Naive thymus-derived CD4-positive, alpha-beta T cell (primary cell): ENCODE data around the gene ERICH3. TPM values are rescaled to one million over a fixed set of nuclear protein-coding genes. Genes with fewer than 3 reads are reported as not detected.

Source experiments
- ATAC-seq: fragments of 150-1000 bp; cut with Tn5 transposase; 2 replicates; pipeline ENCODE4 v1.10.0; 2021; ENCODE audit warnings: mild to moderate bottlenecking, moderate library complexity
- CTCF ChIA-PET: fragments of 350-600 bp; sonication (Branson Sonifier 250); formaldehyde crosslinking; loops from one replicate; lab custom pipeline; 2021; ENCODE audit warnings: antibody characterized with exemption; lab: Charles Lee
- POLR2A ChIA-PET: fragments of 350-600 bp; sonication (Branson Sonifier 250); formaldehyde crosslinking; loops from one replicate; lab custom pipeline; 2021; ENCODE audit warnings: antibody characterized with exemption, inconsistent platforms; lab: Charles Lee
- DNase-seq, 9 donors: peaks; one replicate each; pipeline versions ENCODE4 v3.0.0 to v3.0.0-alpha.2; 2020 to 2022; ENCODE audit warnings: mixed read lengths in 1 of 9
- H3K27ac ChIP-seq: one replicate; pipeline ENCODE4 v1.7.0; 2013; ENCODE audit warnings: mild to moderate bottlenecking, low read depth, low read length, moderate library complexity
- H3K27me3 ChIP-seq, 2 donors: one replicate each; pipeline ENCODE4 v1.7.0; 2013; ENCODE audit warnings: low read length in 2 of 2, mild to moderate bottlenecking in 2 of 2, moderate library complexity in 2 of 2; ENCODE audit not compliant: control insufficient read depth in 2 of 2, insufficient read depth in 2 of 2
- H3K36me3 ChIP-seq, 3 experiments: 1 replicate in 2 of 3; 2 replicates in 1 of 3; pipeline ENCODE4 v1.7.0; 2013; ENCODE audit warnings: low read length in 3 of 3, mild to moderate bottlenecking in 3 of 3, moderate library complexity in 1 of 3; ENCODE audit not compliant: insufficient read depth in 3 of 3, control insufficient read depth in 2 of 3
- H3K4me1 ChIP-seq, 2 donors: one replicate each; pipeline ENCODE4 v1.7.0; 2013; ENCODE audit warnings: low read length in 2 of 2, mild to moderate bottlenecking in 2 of 2, moderate library complexity in 1 of 2; ENCODE audit not compliant: control insufficient read depth in 2 of 2, insufficient read depth in 2 of 2
- H3K4me3 ChIP-seq: 2 replicates; pipeline ENCODE4 v1.7.0; 2013; ENCODE audit warnings: mild to moderate bottlenecking, low read length
- H3K9me3 ChIP-seq, 3 experiments: 1 replicate in 2 of 3; 2 replicates in 1 of 3; pipeline ENCODE4 v1.7.0; 2013; ENCODE audit warnings: low read length in 3 of 3; ENCODE audit not compliant: control insufficient read depth in 2 of 3
- H3K27ac Mint-ChIP-seq, 9 donors: one replicate each; pipeline ENCODE4 v1.8.0; 2020 to 2022; ENCODE audit warnings: mixed read lengths in 9 of 9, mild to moderate bottlenecking in 8 of 9, moderate library complexity in 5 of 9, inconsistent platforms in 2 of 9
- H3K27me3 Mint-ChIP-seq, 5 donors: one replicate each; pipeline ENCODE4 v1.8.0; 2021 to 2022; ENCODE audit warnings: mixed read lengths in 5 of 5, mild to moderate bottlenecking in 1 of 5
- H3K36me3 Mint-ChIP-seq, 5 donors: one replicate each; pipeline ENCODE4 v1.8.0; 2020 to 2022; ENCODE audit warnings: mixed read lengths in 5 of 5, mild to moderate bottlenecking in 3 of 5, inconsistent platforms in 1 of 5
- H3K4me1 Mint-ChIP-seq, 7 donors: one replicate each; pipeline ENCODE4 v1.8.0; 2020 to 2022; ENCODE audit warnings: mixed read lengths in 7 of 7, mild to moderate bottlenecking in 3 of 7, inconsistent platforms in 1 of 7
- H3K4me3 Mint-ChIP-seq, 10 donors: one replicate each; pipeline ENCODE4 v1.8.0; 2020 to 2022; ENCODE audit warnings: mild to moderate bottlenecking in 10 of 10, mixed read lengths in 10 of 10, moderate library complexity in 6 of 10, inconsistent platforms in 2 of 10
- H3K9me3 Mint-ChIP-seq, 11 donors: one replicate each; pipeline ENCODE4 v1.8.0; 2020 to 2022; ENCODE audit warnings: mixed read lengths in 11 of 11, mild to moderate bottlenecking in 4 of 11, inconsistent platforms in 1 of 11, moderate library complexity in 1 of 11
- intact Hi-C, 2 donors: fragments of 100-400 bp; cut with micrococcal nuclease; formaldehyde crosslinking; loops; one replicate each; pipeline ENCODE4 v1.15.1; 2023
- polyA plus RNA-seq, 2 donors: library from polyadenylated mRNA; unstranded; fragments of 300-500 nt; fragmentation: Illumina TruSeq; gene quantifications; one replicate each; pipeline ENCODE4 v1.2.3, GENCODE V29; 2021
- total RNA-seq, 6 experiments: library from RNA in 5 of 6; stranded (reverse) in 5 of 6; gene quantifications; 1 replicate in 5 of 6; 2 replicates in 1 of 6; pipeline ENCODE4 v1.2.3 and lab custom pipeline; 2021 to 2026

The ERICH3 gene
- total and polyA plus RNA-seq, 7 experiments from 2014 or later: not detected

GRCh38 chr1:74713849-74714248 is 40.3 kb upstream of the ERICH3 start:
- Histone ChIP-seq H3K4me1 (no peaks in the 10 kb centered on the region), H3K27me3 (no peaks in the 10 kb centered on the region), H3K4me3 (no peak overlapping the region), H3K9me3 (no peaks in the 10 kb centered on the region), H3K36me3 (peaks cover 0 to 65% (median under 1%) of the 10 kb centered on the region in 3 experiments), H3K27ac (no peak overlapping the region)
- H3K27ac Mint-ChIP-seq: no peak overlapping the region
- H3K36me3 Mint-ChIP-seq: peaks cover 5 to 32% (median 17%) of the 10 kb centered on the region in 5 donors
- ChIA-PET POLR2A (no interaction called here), CTCF (interaction anchor here (1.0 kb wide), 1 partner anchor 24 kb away, joined by 3 read pairs; no protein-coding TSS in a partner anchor)
- no peaks in the 10 kb centered on the region for H3K27me3 Mint-ChIP-seq
- no peak overlapping the region for H3K4me3 Mint-ChIP-seq
- ATAC-seq: no peak
- peaks cover 0 to 8% (median 0%) of the 10 kb centered on the region in 7 donors for H3K4me1 Mint-ChIP-seq
- intact Hi-C loops: no loop called here
- no peak for DNase-seq
- H3K9me3 Mint-ChIP-seq: no peaks in the 10 kb centered on the region

- no peak overlapping the region for H3K4me3 ChIP-seq
- no peak overlapping the region for H3K4me3 Mint-ChIP-seq
- no peaks in the 10 kb centered on the region for H3K27me3 Mint-ChIP-seq
- no peak overlapping the region for H3K27ac ChIP-seq
- H3K9me3 ChIP-seq: no peaks in the 10 kb centered on the region
- no peaks in the 10 kb centered on the region for H3K9me3 Mint-ChIP-seq
- no peaks in the 10 kb centered on the region for H3K4me1 ChIP-seq
- H3K36me3 ChIP-seq: peaks cover 0 to 64% (median 0%) of the 10 kb centered on the region in 3 experiments
- H3K4me1 Mint-ChIP-seq: peaks cover 0 to 8% (median 0%) of the 10 kb centered on the region in 7 donors
- H3K27me3 ChIP-seq: no peaks in the 10 kb centered on the region
- ATAC-seq: no peak
- DNase-seq: no peak
- peaks cover 8 to 41% (median 25%) of the 10 kb centered on the region in 5 donors for H3K36me3 Mint-ChIP-seq
- ChIA-PET POLR2A (interaction anchor here (0.8 kb wide), 1 partner anchor 10 kb away, joined by 3 read pairs; no protein-coding TSS in a partner anchor), CTCF (no interaction called here)
- no peak overlapping the region for H3K27ac Mint-ChIP-seq
- intact Hi-C loops: no loop called here
Observed at GRCh38 chr1:74712881-74713280, 39.3 kb upstream of the ERICH3 start.

GRCh38 chr1:74703386-74704182 is 30.0 kb upstream of the ERICH3 start:
- H3K27me3 Mint-ChIP-seq: no peaks in the 10 kb centered on the region
- H3K36me3 Mint-ChIP-seq: peaks cover 9 to 50% (median 40%) of the 10 kb centered on the region in 5 donors

DNA sequence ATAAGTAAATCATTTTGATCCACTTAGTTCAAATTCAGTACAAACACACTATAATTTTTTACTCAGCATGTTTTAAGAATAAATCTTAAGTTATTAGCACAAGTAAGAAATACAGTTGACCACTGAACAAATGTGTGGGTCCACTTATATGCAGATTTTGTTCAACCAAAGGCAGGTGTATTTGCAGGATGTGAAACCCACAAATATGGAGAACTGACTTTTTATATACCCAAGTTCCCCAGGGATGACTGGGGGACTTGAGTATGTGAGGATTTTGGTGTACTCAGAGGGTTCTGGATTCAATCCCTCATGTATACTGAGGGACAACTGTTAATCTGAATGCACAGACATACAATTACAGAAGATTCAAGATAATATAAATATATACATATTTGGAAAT is 25.7 kb upstream of the ERICH3 start:
- Mint-ChIP-seq H3K9me3 (no peaks in the 10 kb centered on the region), H3K36me3 (peaks cover under 1 to 25% (median 20%) of the 10 kb centered on the region in 5 donors), H3K4me1 (peaks cover 0 to 3% (median 0%) of the 10 kb centered on the region in 7 donors), H3K27me3 (no peaks in the 10 kb centered on the region), H3K27ac (no peak overlapping the region), H3K4me3 (no peak overlapping the region)
- POLR2A ChIA-PET: no interaction called here
- Histone ChIP-seq H3K4me1 (no peaks in the 10 kb centered on the region), H3K4me3 (no peak overlapping the region), H3K9me3 (no peaks in the 10 kb centered on the region), H3K27ac (no peak overlapping the region), H3K27me3 (no peaks in the 10 kb centered on the region), H3K36me3 (peaks cover 0 to 14% (median 0%) of the 10 kb centered on the region in 3 experiments)
- intact Hi-C loops: no loop called here
- DNase-seq (no peak), ATAC-seq (no peak)
- CTCF ChIA-PET: no interaction called here

More at GRCh38 chr1:74703386-74704182, 30.0 kb upstream of the ERICH3 start:
- Mint-ChIP-seq H3K27ac (no peak overlapping the region), H3K9me3 (no peaks in the 10 kb centered on the region), H3K4me3 (no peak overlapping the region), H3K4me1 (peaks cover 0 to 3% (median 0%) of the 10 kb centered on the region in 7 donors)
- DNase-seq (no peak), ATAC-seq (no peak)
- no peaks in the 10 kb centered on the region for H3K27me3 ChIP-seq
- ChIA-PET CTCF (no interaction called here), POLR2A (no interaction called here)
- H3K27ac ChIP-seq: no peak overlapping the region
- intact Hi-C loops: no loop called here
- no peaks in the 10 kb centered on the region for H3K9me3 ChIP-seq
- peaks cover 5 to 40% (median 5%) of the 10 kb centered on the region in 3 experiments for H3K36me3 ChIP-seq
- no peak overlapping the region for H3K4me3 ChIP-seq
- no peaks in the 10 kb centered on the region for H3K4me1 ChIP-seq

- Mint-ChIP-seq H3K27me3 (no peaks in the 10 kb centered on the region), H3K27ac (peak overlapping the region in 1 of 9 donors; percentile 4), H3K9me3 (peaks cover 0 to 2% (median 0%) of the 10 kb centered on the region in 11 donors), H3K36me3 (peaks cover 0 to 11% (median 6%) of the 10 kb centered on the region in 5 donors), H3K4me3 (no peak overlapping the region), H3K4me1 (peaks cover 0 to 3% (median 0%) of the 10 kb centered on the region in 7 donors)
- Histone ChIP-seq H3K36me3 (peaks cover 0 to 6% (median 0%) of the 10 kb centered on the region in 3 experiments), H3K9me3 (no peaks in the 10 kb centered on the region), H3K27ac (no peak overlapping the region), H3K4me3 (no peak overlapping the region), H3K4me1 (no peaks in the 10 kb centered on the region), H3K27me3 (no peaks in the 10 kb centered on the region)
- intact Hi-C loops: no loop called here
- no peak for DNase-seq
- ChIA-PET CTCF (interaction anchor here (0.7 kb wide), 1 partner anchor 43 kb away, joined by 3 read pairs; no protein-coding TSS in a partner anchor), POLR2A (no interaction called here)
- ATAC-seq: no peak
Observed at GRCh38 chr1:74697832-74698231, 24.2 kb upstream of the ERICH3 start.

GRCh38 chr1:74693473-74693872 is 19.9 kb upstream of the ERICH3 start:
- POLR2A ChIA-PET: no interaction called here
- H3K9me3 Mint-ChIP-seq: peaks cover 0 to 2% (median 0%) of the 10 kb centered on the region in 11 donors
- CTCF ChIA-PET: no interaction called here
- Histone ChIP-seq H3K27ac (no peak overlapping the region), H3K4me1 (no peaks in the 10 kb centered on the region), H3K36me3 (no peaks in the 10 kb centered on the region), H3K9me3 (no peaks in the 10 kb centered on the region), H3K4me3 (no peak overlapping the region), H3K27me3 (no peaks in the 10 kb centered on the region)
- H3K4me3 Mint-ChIP-seq: no peak overlapping the region
- intact Hi-C loops: no loop called here
- ATAC-seq (no peak), DNase-seq (no peak)
- H3K4me1 Mint-ChIP-seq: peaks cover 0 to 6% (median 0%) of the 10 kb centered on the region in 7 donors
- no peak overlapping the region for H3K27ac Mint-ChIP-seq
- no peaks in the 10 kb centered on the region for H3K36me3 Mint-ChIP-seq
- H3K27me3 Mint-ChIP-seq: peaks cover 0 to 4% (median 0%) of the 10 kb centered on the region in 5 donors
